ENCODE measurements around the gene TIMM10. TPM values are rescaled to one million over a fixed set of nuclear protein-coding genes. Genes with fewer than 3 reads are reported as not detected.

TIMM10 gene
- total and polyA plus RNA-seq, 2 donors (not counting 1 experiment from before 2014, with no cell fraction given) = 32.2 to 57.6 TPM

DNA sequence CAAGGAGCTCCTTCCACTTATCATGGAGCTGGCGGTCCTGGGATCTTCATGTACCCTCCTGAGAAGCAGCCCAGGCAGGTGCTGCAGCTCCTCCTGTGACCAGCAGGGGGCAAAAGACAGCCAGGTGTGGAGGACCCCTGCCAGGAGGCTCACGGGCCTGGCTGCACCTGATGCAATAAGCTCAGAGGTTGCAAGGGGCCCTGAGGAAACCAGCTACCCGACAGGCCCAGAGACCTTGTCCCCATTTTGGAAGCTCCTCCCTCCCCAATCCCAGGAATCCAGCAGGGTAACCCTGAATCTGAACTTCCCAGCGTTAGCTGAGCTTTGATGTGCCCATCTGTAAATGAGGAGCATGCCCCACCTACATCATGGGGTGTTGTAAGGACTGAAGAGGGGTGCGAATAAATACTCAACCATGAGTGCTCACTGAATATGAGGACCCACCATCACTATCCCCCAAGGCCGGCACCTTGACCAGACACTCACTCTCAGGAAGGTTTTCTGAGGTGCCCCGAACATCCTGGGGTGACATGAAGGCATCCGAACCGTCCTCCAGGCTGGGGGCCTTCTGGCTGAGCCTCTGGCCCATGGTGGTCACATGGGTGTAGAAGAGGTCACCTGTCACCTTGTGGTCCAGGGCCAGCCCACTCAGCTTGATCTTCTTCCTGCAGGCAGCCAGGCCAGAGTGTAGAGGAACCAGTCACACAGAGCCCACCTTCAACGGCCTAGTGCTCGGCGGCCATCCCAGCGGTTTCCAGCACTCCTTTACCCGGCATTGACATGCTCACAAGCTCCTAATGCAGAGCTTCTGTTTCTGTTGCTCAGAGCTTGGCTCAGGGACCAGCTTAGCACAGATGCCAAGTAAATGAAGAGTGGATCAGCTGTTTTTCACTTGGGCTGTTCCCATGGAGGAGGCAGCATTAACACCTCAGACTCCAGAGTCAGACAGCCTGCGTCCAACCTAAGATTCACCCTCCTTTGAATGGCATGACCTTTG is 36.7 kb downstream of the TIMM10 start:
- no peaks in the 10 kb centered on the region for H3K27me3 ChIP-seq (ENCODE audit: control insufficient read depth, insufficient read depth, low read length)
- no peaks in the 10 kb centered on the region for H3K9me3 ChIP-seq (ENCODE audit: control insufficient read depth, insufficient read depth, low read depth, low read length)
- no peak for DNase-seq (ENCODE audit: low read depth in 2 of 2)
- no peak overlapping the region for H3K4me3 ChIP-seq (replicated peaks in 1 of 4; ENCODE audit: control extremely low read depth in 1 of 4, insufficient read depth in 1 of 4, low read depth in 3 of 4, low read length in 4 of 4)
- H3K9ac ChIP-seq (ENCODE audit: insufficient read depth, low read length) = no peak overlapping the region
- no peaks in the 10 kb centered on the region for H3K79me2 ChIP-seq (ENCODE audit: control insufficient read depth, insufficient read depth, low read length)
- no peak overlapping the region for H2AFZ ChIP-seq (ENCODE audit: low read length)
- H3K4me1 ChIP-seq (ENCODE audit: control insufficient read depth, extremely low read depth, insufficient read depth, low read length) = no peaks in the 10 kb centered on the region
- H3K27ac ChIP-seq (ENCODE audit: insufficient read depth, low read length) = no peak overlapping the region
- no peak for TF ChIP-seq EZH2 (IDR thresholded peaks at IDR 0.05; ENCODE audit: low read length, missing control alignments)
- TF ChIP-seq, protein P1, sequence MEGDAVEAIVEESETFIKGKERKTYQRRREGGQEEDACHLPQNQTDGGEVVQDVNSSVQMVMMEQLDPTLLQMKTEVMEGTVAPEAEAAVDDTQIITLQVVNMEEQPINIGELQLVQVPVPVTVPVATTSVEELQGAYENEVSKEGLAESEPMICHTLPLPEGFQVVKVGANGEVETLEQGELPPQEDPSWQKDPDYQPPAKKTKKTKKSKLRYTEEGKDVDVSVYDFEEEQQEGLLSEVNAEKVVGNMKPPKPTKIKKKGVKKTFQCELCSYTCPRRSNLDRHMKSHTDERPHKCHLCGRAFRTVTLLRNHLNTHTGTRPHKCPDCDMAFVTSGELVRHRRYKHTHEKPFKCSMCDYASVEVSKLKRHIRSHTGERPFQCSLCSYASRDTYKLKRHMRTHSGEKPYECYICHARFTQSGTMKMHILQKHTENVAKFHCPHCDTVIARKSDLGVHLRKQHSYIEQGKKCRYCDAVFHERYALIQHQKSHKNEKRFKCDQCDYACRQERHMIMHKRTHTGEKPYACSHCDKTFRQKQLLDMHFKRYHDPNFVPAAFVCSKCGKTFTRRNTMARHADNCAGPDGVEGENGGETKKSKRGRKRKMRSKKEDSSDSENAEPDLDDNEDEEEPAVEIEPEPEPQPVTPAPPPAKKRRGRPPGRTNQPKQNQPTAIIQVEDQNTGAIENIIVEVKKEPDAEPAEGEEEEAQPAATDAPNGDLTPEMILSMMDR (conservative IDR thresholded peaks at IDR 0.05 in 1 of 2, IDR thresholded peaks at IDR 0.05 in 1 of 2; ENCODE audit: low read depth in 1 of 2, low read length in 2 of 2) = peak; percentile 87 to 88
- no peaks in the 10 kb centered on the region for H4K20me1 ChIP-seq (ENCODE audit: control insufficient read depth, extremely low read depth, insufficient read depth, low read length)
- peaks cover 2% of the 10 kb centered on the region for H3K36me3 ChIP-seq (ENCODE audit: control insufficient read depth, insufficient read depth, low read length)
- H3K4me2 ChIP-seq (ENCODE audit: extremely low read depth, insufficient read depth, low read length) = no peak overlapping the region

GRCh38 chr11:57491371-57492061 is 39.0 kb downstream of the TIMM10 start:
- H3K4me2 ChIP-seq (ENCODE audit: extremely low read depth, insufficient read depth, low read length) = no peak overlapping the region
- no peak overlapping the region for H2AFZ ChIP-seq (ENCODE audit: low read length)
- H3K27ac ChIP-seq (ENCODE audit: insufficient read depth, low read length) = no peak overlapping the region
- H3K79me2 ChIP-seq (ENCODE audit: control insufficient read depth, insufficient read depth, low read length) = no peaks in the 10 kb centered on the region
- DNase-seq (ENCODE audit: low read depth in 2 of 2) = peak in 1 of 2 donors; percentile 34
- H3K9me3 ChIP-seq (ENCODE audit: control insufficient read depth, insufficient read depth, low read depth, low read length) = no peaks in the 10 kb centered on the region
- TF ChIP-seq, protein P1 (conservative IDR thresholded peaks at IDR 0.05 in 1 of 2, IDR thresholded peaks at IDR 0.05 in 1 of 2; ENCODE audit: low read depth in 1 of 2, low read length in 2 of 2) = peak; percentile 58 to 72
- TF ChIP-seq EZH2 (IDR thresholded peaks at IDR 0.05; ENCODE audit: low read length, missing control alignments) = no peak
- H3K27me3 ChIP-seq (ENCODE audit: control insufficient read depth, insufficient read depth, low read length) = no peaks in the 10 kb centered on the region
- H3K9ac ChIP-seq (ENCODE audit: insufficient read depth, low read length) = no peak overlapping the region
- H3K4me3 ChIP-seq (replicated peaks in 1 of 4; ENCODE audit: control extremely low read depth in 1 of 4, insufficient read depth in 1 of 4, low read depth in 3 of 4, low read length in 4 of 4) = no peak overlapping the region
- H4K20me1 ChIP-seq (ENCODE audit: control insufficient read depth, extremely low read depth, insufficient read depth, low read length) = no peaks in the 10 kb centered on the region
- no peaks in the 10 kb centered on the region for H3K4me1 ChIP-seq (ENCODE audit: control insufficient read depth, extremely low read depth, insufficient read depth, low read length)
- H3K36me3 ChIP-seq (ENCODE audit: control insufficient read depth, insufficient read depth, low read length) = no peaks in the 10 kb centered on the region

Data from fibroblast of lung (primary cell).